Sigmoid colon (tissue), 7 donors: ENCODE data around the gene POLR1B. TPM values are rescaled to one million over a fixed set of nuclear protein-coding genes. Genes with fewer than 3 reads are reported as not detected.
"Not testable (repeated sequence)": the region's sequence is repeated elsewhere in the genome, so short reads cannot be mapped to it uniquely, and the experiment has no call there.

Experiments used
- DNase-seq: peaks from one replicate; pipeline ENCODE4 v3.0.0-alpha.2; 2019
- H3K27ac ChIP-seq, 4 donors: fragments of 200-600 bp; sonication (generic); one replicate each; pipeline ENCODE4 v1.5.1; 2016 to 2019; ENCODE audit warnings: mild to moderate bottlenecking in 1 of 4
- H3K27me3 ChIP-seq, 3 donors: fragments of 200-600 bp; sonication (generic); one replicate each; pipeline ENCODE4 v1.5.1; 2019; ENCODE audit warnings: mild to moderate bottlenecking in 1 of 3
- H3K36me3 ChIP-seq, 4 donors: fragments of 200-600 bp; sonication (generic); one replicate each; pipeline ENCODE4 v1.5.1; 2016 to 2019
- H3K4me1 ChIP-seq, 4 donors: fragments of 200-600 bp; sonication (generic); one replicate each; pipeline ENCODE4 v1.5.1; 2017 to 2019
- H3K4me3 ChIP-seq, 4 donors: fragments of 200-600 bp; sonication (generic); one replicate each; pipeline ENCODE4 v1.5.1; 2017 to 2019; ENCODE audit warnings: mild to moderate bottlenecking in 2 of 4, moderate library complexity in 1 of 4
- H3K9me3 ChIP-seq, 4 donors: fragments of 200-600 bp in 3 of 4; sonication (generic) in 3 of 4; one replicate each; pipeline versions ENCODE4 v1.5.1 to v1.6.1; 2013 to 2019
- EP300 ChIP-seq, 4 donors: sonication (generic); formaldehyde crosslinking; IDR thresholded peaks; one replicate each; pipeline ENCODE4 v1.6.1; 2017; ENCODE audit warnings: antibody characterized with exemption in 4 of 4
- POLR2A ChIP-seq, 2 donors: fragments of 450-650 bp; IDR thresholded peaks; one replicate each; pipeline ENCODE4 v1.6.1; 2016; ENCODE audit warnings: antibody characterized with exemption in 2 of 2, mild to moderate bottlenecking in 2 of 2, moderate library complexity in 2 of 2
- POLR2AphosphoS5 ChIP-seq, 4 donors: sonication (generic); formaldehyde crosslinking; IDR thresholded peaks; one replicate each; pipeline ENCODE4 v1.6.1; 2017; ENCODE audit warnings: antibody characterized with exemption in 4 of 4
- WGBS, 2 donors: extraction: QIAGEN DNeasy Blood & Tissue Kit; methylation state at CpG; one replicate each; pipeline ENCODE4 v1.1.7; 2013; 5-methylcytosine and 5-hydroxymethylcytosine counted together
- intact Hi-C: fragments of 100-400 bp; cut with DNase I; formaldehyde crosslinking; loops from one replicate; pipeline ENCODE4 v1.15.1; 2023
- polyA plus RNA-seq, 3 donors: library from polyadenylated mRNA; stranded (reverse); fragments of 200-250 nt; gene quantifications; one replicate each; pipeline ENCODE4 v1.2.3, GENCODE V29; 2013
- total RNA-seq, 4 donors: library from RNA; depleted of rRNA; stranded (reverse); fragments of >200 nt; gene quantifications; one replicate each; pipeline ENCODE4 v1.1.0, GENCODE V29; 2016
- TF ChIP-seq, protein P1 (sequence below), 4 experiments: fragments of 450-650 bp in 3 of 4; fragments of 200-600 bp in 1 of 4; IDR thresholded peaks; one replicate each; pipeline ENCODE4 v1.5.1; 2016 to 2019; ENCODE audit warnings: antibody characterized with exemption in 4 of 4, mild to moderate bottlenecking in 3 of 4, moderate library complexity in 2 of 4
- donor health status: healthy with polysubstance abuse.
- donor health status: Bipolar disorder and iron deficiency.
- donor health status: healthy.

Gene POLR1B
- total and polyA plus RNA-seq, 7 donors, result 3.6 to 8.9 (median 7.8) TPM

DNA sequence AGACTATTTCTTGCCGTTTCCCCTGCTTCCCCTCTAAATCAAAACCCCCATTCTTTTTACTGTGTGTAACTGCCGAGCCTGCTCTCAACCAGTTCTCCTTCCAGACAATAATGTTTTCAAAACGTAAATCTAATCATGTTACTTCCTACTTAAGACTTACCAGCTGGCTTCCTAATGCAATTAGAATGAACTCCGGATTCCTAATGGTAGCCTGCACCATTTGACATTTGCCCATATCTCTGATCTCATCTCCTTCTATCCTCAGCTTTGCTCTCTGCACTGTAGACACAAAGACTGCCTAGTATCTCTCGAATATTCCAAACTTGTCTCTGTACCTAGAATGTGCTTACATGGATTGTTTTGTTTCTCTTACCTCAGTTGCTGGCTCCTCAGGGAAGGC, 47.4 kb upstream of the POLR1B start:
- intact Hi-C loops, result no loop called here
- Histone ChIP-seq H3K27ac (no peak overlapping the region), H3K27me3 (no peaks in the 10 kb centered on the region), H3K4me3 (no peak overlapping the region), H3K4me1 (no peaks in the 10 kb centered on the region), H3K9me3 (no peaks in the 10 kb centered on the region), H3K36me3 (peaks cover 0 to 13% (median 4%) of the 10 kb centered on the region in 4 donors)
- 74 to 92% methylated on average over 5 of the region's 5 CpGs for WGBS, 2 donors
- TF ChIP-seq EP300 (IDR thresholded peaks at IDR 0.05), result no peak
- TF ChIP-seq POLR2AphosphoS5 (IDR thresholded peaks at IDR 0.05), result no peak
- TF ChIP-seq POLR2A (IDR thresholded peaks at IDR 0.05), result no peak
- TF ChIP-seq, protein P1, sequence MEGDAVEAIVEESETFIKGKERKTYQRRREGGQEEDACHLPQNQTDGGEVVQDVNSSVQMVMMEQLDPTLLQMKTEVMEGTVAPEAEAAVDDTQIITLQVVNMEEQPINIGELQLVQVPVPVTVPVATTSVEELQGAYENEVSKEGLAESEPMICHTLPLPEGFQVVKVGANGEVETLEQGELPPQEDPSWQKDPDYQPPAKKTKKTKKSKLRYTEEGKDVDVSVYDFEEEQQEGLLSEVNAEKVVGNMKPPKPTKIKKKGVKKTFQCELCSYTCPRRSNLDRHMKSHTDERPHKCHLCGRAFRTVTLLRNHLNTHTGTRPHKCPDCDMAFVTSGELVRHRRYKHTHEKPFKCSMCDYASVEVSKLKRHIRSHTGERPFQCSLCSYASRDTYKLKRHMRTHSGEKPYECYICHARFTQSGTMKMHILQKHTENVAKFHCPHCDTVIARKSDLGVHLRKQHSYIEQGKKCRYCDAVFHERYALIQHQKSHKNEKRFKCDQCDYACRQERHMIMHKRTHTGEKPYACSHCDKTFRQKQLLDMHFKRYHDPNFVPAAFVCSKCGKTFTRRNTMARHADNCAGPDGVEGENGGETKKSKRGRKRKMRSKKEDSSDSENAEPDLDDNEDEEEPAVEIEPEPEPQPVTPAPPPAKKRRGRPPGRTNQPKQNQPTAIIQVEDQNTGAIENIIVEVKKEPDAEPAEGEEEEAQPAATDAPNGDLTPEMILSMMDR (IDR thresholded peaks at IDR 0.05), result no peak
- no peak for DNase-seq

DNA sequence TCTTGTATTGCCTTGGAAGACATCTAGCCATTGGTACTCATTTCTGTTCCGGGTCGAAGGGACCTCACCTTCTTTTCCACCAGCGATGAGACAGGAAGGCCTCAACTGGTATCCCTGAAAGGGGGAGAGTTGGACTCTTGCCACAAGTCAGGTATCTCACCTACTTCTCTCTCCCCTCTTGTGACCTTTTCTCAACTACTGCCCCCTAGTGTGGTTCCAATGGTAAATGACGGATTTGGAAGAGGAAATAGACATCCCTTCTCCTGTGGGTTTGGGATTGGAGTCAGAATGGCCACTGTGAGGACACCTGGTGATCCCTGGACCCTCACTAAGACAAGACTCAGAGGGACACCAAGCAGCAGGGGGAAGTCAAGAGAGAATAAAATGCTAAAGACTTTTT, 46.4 kb upstream of the POLR1B start:
- WGBS, 2 donors, result 93 to 94% methylated on average over 4 of the region's 4 CpGs
- H3K27ac ChIP-seq, DNase-seq, intact Hi-C loops, H3K4me1 ChIP-seq, H3K27me3 ChIP-seq, H3K4me3 ChIP-seq, H3K9me3 ChIP-seq: not testable (repeated sequence)
- peaks cover 0 to 13% (median 4%) of the 10 kb centered on the region in 4 donors for H3K36me3 ChIP-seq

DNA sequence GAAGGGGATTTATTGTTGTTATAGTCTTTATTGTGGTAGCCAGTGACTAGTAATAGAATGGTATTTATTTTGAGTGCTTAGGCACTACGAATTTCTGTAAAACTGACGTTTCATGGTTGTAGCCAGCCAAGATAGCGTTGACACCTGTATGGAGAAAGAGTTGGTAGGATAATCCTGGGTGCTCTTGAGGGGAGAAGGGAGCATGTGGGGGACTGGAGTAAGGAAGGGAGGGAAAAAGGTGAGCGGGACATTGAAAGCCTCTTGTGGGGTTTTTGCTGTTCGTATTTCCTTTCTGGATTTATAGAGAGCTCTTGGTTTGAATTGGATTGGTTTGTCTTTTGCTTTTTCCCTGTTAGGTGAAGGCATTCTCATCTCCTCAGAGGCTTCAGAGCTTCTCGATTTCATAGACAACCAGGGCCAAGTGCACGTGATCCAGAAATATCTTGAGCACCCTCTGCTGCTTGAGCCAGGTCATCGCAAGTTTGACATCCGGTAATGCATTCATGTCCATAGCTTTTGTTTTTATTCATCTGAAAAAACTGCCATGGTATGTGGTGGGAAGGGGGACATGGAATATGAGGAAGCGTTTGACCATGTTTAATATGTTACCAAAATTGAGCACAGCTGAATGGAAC, 41.3 kb upstream of the POLR1B start:
- peaks cover 0 to 12% (median 5%) of the 10 kb centered on the region in 4 donors for H3K36me3 ChIP-seq
- H3K27me3 ChIP-seq, H3K4me3 ChIP-seq, DNase-seq, intact Hi-C loops, H3K4me1 ChIP-seq, H3K27ac ChIP-seq, H3K9me3 ChIP-seq: not testable (repeated sequence)
- TF ChIP-seq, protein P1 (IDR thresholded peaks at IDR 0.05), result peak in 2 of 4 experiments; percentile 31 to 33
- WGBS, 2 donors, result 48 to 58% methylated on average over 9 of the region's 10 CpGs

DNA sequence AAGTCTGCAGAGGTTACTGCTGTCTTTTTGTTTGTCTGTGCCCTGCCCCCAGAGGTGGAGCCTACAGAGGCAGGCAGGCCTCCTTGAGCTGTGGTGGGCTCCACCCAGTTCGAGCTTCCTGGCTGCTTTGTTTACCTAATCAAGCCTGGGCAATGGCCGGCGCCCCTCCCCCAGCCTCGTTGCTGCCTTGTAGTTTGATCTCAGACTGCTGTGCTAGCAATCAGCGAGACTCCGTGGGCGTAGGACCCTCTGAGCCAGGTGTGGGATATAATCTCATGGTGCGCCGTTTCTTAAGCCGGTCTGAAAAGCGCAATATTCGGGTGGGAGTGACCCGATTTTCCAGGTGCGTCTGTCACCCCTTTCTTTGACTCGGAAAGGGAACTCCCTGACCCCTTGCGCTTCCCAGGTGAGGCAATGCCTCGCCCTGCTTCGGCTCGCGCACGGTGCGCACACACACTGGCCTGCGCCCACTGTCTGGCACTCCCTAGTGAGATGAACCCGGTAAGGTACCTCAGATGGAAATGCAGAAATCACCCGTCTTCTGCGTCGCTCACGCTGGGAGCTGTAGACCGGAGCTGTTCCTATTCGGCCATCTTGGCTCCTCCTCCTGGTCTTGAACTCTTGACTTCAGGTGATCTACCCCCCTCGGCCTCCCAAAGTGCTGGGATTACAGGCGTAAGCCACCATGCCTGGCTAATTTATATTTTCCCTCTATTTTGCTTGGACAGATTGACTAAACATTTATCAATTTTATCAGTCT, 32.8 kb upstream of the POLR1B start:
- H3K27ac ChIP-seq, H3K9me3 ChIP-seq, intact Hi-C loops, DNase-seq, H3K4me3 ChIP-seq, H3K27me3 ChIP-seq, H3K4me1 ChIP-seq: not testable (repeated sequence)
- WGBS, 2 donors, result 87 to 91% methylated on average over 29 to 30 of the region's 32 CpGs
- H3K36me3 ChIP-seq, result peaks cover 0 to 22% (median 0%) of the 10 kb centered on the region in 4 donors

DNA sequence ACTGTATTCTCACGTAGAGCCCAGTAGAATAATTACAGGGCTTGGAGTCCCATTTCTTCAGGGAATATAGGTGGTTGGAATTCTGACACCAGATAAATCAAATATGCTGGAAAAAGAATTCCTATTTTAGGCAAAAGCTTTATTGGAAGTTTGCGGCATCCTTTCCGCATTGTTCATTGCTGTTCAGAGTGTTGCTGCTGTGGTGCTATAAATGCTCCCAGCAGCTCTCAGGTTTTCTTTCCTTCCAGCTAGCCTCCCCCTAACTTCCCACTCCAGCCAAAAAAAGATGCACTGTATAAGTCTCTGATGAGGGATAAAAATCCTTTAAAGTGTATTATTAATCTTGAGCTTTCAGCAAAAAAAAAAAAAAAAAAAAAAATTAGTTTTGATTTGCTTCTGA, 25.5 kb upstream of the POLR1B start:
- 97 to 98% methylated on average over 3 of the region's 3 CpGs for WGBS, 2 donors
- no peak overlapping the region for H3K4me3 ChIP-seq
- no peaks in the 10 kb centered on the region for H3K27me3 ChIP-seq
- no peaks in the 10 kb centered on the region for H3K9me3 ChIP-seq
- no peaks in the 10 kb centered on the region for H3K4me1 ChIP-seq
- intact Hi-C loops, result no loop called here
- H3K36me3 ChIP-seq, result peaks cover 4 to 56% (median 8%) of the 10 kb centered on the region in 4 donors
- no peak for TF ChIP-seq EP300 (IDR thresholded peaks at IDR 0.05)
- no peak for TF ChIP-seq POLR2AphosphoS5 (IDR thresholded peaks at IDR 0.05)
- TF ChIP-seq POLR2A (IDR thresholded peaks at IDR 0.05), result no peak
- TF ChIP-seq, protein P1 (IDR thresholded peaks at IDR 0.05), result no peak
- H3K27ac ChIP-seq, result no peak overlapping the region
- no peak for DNase-seq
